ENCODE data around the gene PIGW. TPM values are rescaled to one million over a fixed set of nuclear protein-coding genes. Genes with fewer than 3 reads are reported as not detected.

The PIGW gene
- total and polyA plus RNA-seq, 2 of the 8 experiments (the other 6 are each of a cell fraction or from before 2014, with no cell fraction given) = 12.1 to 28.9 TPM

GRCh38 chr17:36566081-36566480, 31.3 kb downstream of the PIGW start:
- Histone ChIP-seq H3K27me3 (replicated peaks in 1 of 4; ENCODE audit: control insufficient read depth in 3 of 4, extremely low read depth in 1 of 4, insufficient read depth in 3 of 4, low read length in 3 of 4) (no peaks in the 10 kb centered on the region), H2BK20ac (ENCODE audit: low read length) (no peak overlapping the region), H3K4me2 (ENCODE audit: insufficient read depth in 1 of 2, low read depth in 2 of 2, low read length in 2 of 2) (no peak overlapping the region), H3K18ac (ENCODE audit: extremely low read depth, low read length) (no peak overlapping the region), H3K9me3 (ENCODE audit: insufficient read depth in 2 of 2, low read depth in 1 of 2, low read length in 1 of 2) (no peaks in the 10 kb centered on the region), H2AFZ (ENCODE audit: low read length) (no peak overlapping the region), H3K79me2 (ENCODE audit: control insufficient read depth in 1 of 2, insufficient read depth in 2 of 2, low read length in 2 of 2) (peaks cover 0 to 5% of the 10 kb centered on the region in 2 experiments; a peak in 1 of 4 replicates), H4K91ac (replicated peaks; ENCODE audit: insufficient read length, low read length) (no peak overlapping the region), H2BK12ac (ENCODE audit: low read depth, low read length) (no peak overlapping the region), H4K8ac (ENCODE audit: extremely low read depth, insufficient read depth, low read length) (no peak overlapping the region), H3K4me1 (replicated peaks in 1 of 4; ENCODE audit: control insufficient read depth in 3 of 4, insufficient read depth in 4 of 4, low read length in 3 of 4) (no peaks in the 10 kb centered on the region), H3K36me3 (ENCODE audit: control insufficient read depth in 2 of 4, insufficient read depth in 4 of 4, low read length in 3 of 4) (peaks cover 2 to 44% (median 17%) of the 10 kb centered on the region in 4 experiments; a peak in 7 of 8 replicates), H3K9ac (replicated peaks in 1 of 4; ENCODE audit: extremely low read depth in 1 of 4, low read depth in 3 of 4, low read length in 3 of 4) (no peak overlapping the region), H4K5ac (ENCODE audit: insufficient read length, low read depth, low read length) (no peak overlapping the region), H2BK5ac (ENCODE audit: low read depth, low read length) (no peak overlapping the region), H3K56ac (replicated peaks; ENCODE audit: insufficient read length, low read depth, low read length) (no peak overlapping the region), H3K4me3 (ENCODE audit: extremely low read depth in 1 of 4, insufficient read depth in 2 of 4, low read depth in 3 of 4, low read length in 4 of 4) (no peak overlapping the region), H2BK120ac (replicated peaks; ENCODE audit: low read depth, low read length) (no peak overlapping the region), H2AK5ac (ENCODE audit: low read depth, low read length) (no peak overlapping the region), H3K23ac (ENCODE audit: insufficient read length) (no peak overlapping the region), H3K27ac (ENCODE audit: low read depth, low read length) (no peak overlapping the region), H4K20me1 (replicated peaks in 1 of 2; ENCODE audit: control insufficient read depth in 1 of 2, insufficient read depth in 2 of 2, low read length in 2 of 2) (peaks cover 0 to 1% of the 10 kb centered on the region in 2 experiments), H3K4ac (replicated peaks; ENCODE audit: insufficient read length, low read depth, low read length) (no peak overlapping the region), H2BK15ac (ENCODE audit: low read length) (no peak overlapping the region), H3K23me2 (ENCODE audit: low read depth, low read length) (no peaks in the 10 kb centered on the region), H3K14ac (ENCODE audit: insufficient read length) (no peak overlapping the region), H3K79me1 (ENCODE audit: low read depth, low read length) (no peaks in the 10 kb centered on the region)
- FAIRE-seq (no peak), DNase-seq (ENCODE audit: low read depth in 1 of 2, low spot score in 2 of 2) (no peak)
- CTCF ChIA-PET (ENCODE audit: partially characterized antibody) = interaction anchor here (1.3 kb wide), 1 partner anchor 10 kb away, joined by 6 read pairs; no protein-coding TSS in a partner anchor
- POLR2A ChIA-PET (ENCODE audit: partially characterized antibody) = no interaction called here
- WGBS, 2 experiments (ENCODE audit: extremely low coverage in 1 of 2, insufficient coverage in 1 of 2, insufficient read length in 1 of 2, insufficient replicate concordance in 2 of 2, low coverage in 1 of 2, low lambda C conversion rate in 2 of 2, missing lambda C conversion rate in 1 of 2) = 85% methylated on average over 4 of the region's 4 CpGs; no CpG with 5 or more reads in 1 of the 2 experiments
- TF ChIP-seq EGR1 (IDR thresholded peaks at IDR 0.05; ENCODE audit: borderline replicate concordance, low read depth, low read length) = no peak
- TF ChIP-seq SUZ12 (IDR thresholded peaks at IDR 0.05; ENCODE audit: low read length) = no peak
- TF ChIP-seq JUND (IDR thresholded peaks at IDR 0.05; ENCODE audit: low read length) = no peak
- TF ChIP-seq SIX5 (IDR thresholded peaks at IDR 0.05; ENCODE audit: low read depth, low read length) = no peak
- no peak for TF ChIP-seq EZH2 (IDR thresholded peaks at IDR 0.05; ENCODE audit: low read depth, low read length, severe bottlenecking)
- no peak for TF ChIP-seq SIN3A (conservative IDR thresholded peaks at IDR 0.05 in 1 of 2, IDR thresholded peaks at IDR 0.05 in 1 of 2; ENCODE audit: low read depth in 1 of 2, low read length in 2 of 2)
- no peak for TF ChIP-seq CREB1 (IDR thresholded peaks at IDR 0.05)
- TF ChIP-seq MAFK (IDR thresholded peaks at IDR 0.05; ENCODE audit: low read depth, low read length) = no peak
- TF ChIP-seq KDM1A (IDR thresholded peaks at IDR 0.05; ENCODE audit: borderline replicate concordance, low read length) = no peak
- no peak for TF ChIP-seq RBBP5 (IDR thresholded peaks at IDR 0.05; ENCODE audit: borderline replicate concordance, low read depth, low read length)

All from H1 (cell line).